Neural progenitor cell (in vitro differentiated cells): ENCODE data around the gene DNAI4. TPM values are rescaled to one million over a fixed set of nuclear protein-coding genes. Genes with fewer than 3 reads are reported as not detected.

ENCODE experiments used
- DNase-seq: peaks from one replicate; pipeline ENCODE4 v3.0.0-alpha.2; 2016; ENCODE audit warnings: low spot score
- H2AFZ ChIP-seq: fragments of 200-600 bp; sonication (generic); replicated peaks from 2 replicates; pipeline ENCODE4 v1.6.1; 2016; ENCODE audit warnings: antibody characterized with exemption
- H3F3A ChIP-seq: fragments of 200-600 bp; sonication (generic); 2 replicates; pipeline ENCODE4 v1.6.1; 2016; ENCODE audit warnings: antibody characterized with exemption, low read depth
- H3K27ac ChIP-seq: fragments of 200-600 bp; sonication (generic); 2 replicates; pipeline ENCODE4 v1.5.1; 2016; ENCODE audit warnings: mild to moderate bottlenecking
- H3K27me3 ChIP-seq: fragments of 200-600 bp; sonication (generic); 2 replicates; pipeline ENCODE4 v1.6.1; 2016; ENCODE audit warnings: mild to moderate bottlenecking, moderate library complexity
- H3K36me3 ChIP-seq: fragments of 200-600 bp; sonication (generic); 2 replicates; pipeline ENCODE4 v1.5.1; 2016
- H3K4me1 ChIP-seq: fragments of 200-600 bp; sonication (generic); 2 replicates; pipeline ENCODE4 v1.6.1; 2016; ENCODE audit warnings: mixed run types
- H3K4me2 ChIP-seq: fragments of 200-600 bp; sonication (generic); 2 replicates; pipeline ENCODE4 v1.6.1; 2016
- H3K4me3 ChIP-seq: fragments of 200-600 bp; sonication (generic); 2 replicates; pipeline ENCODE4 v1.5.1; 2016
- H3K79me2 ChIP-seq: fragments of 200-600 bp; sonication (generic); 2 replicates; pipeline ENCODE4 v1.6.1; 2016; ENCODE audit warnings: low read depth
- H3K9ac ChIP-seq: fragments of 200-600 bp; sonication (generic); 2 replicates; pipeline ENCODE4 v1.6.1; 2016
- H3K9me3 ChIP-seq: fragments of 200-600 bp; sonication (generic); 2 replicates; pipeline ENCODE4 v1.5.1; 2016; ENCODE audit warnings: low read depth
- H4K20me1 ChIP-seq: fragments of 200-600 bp; sonication (generic); 2 replicates; pipeline ENCODE4 v1.6.1; 2016; ENCODE audit warnings: low read depth
- H3K27ac Mint-ChIP-seq: 3 replicates; pipeline ENCODE4 v1.8.0; 2021; ENCODE audit warnings: mixed read lengths
- H3K27me3 Mint-ChIP-seq: 2 replicates; pipeline ENCODE4 v1.8.0; 2022; ENCODE audit warnings: low read depth, mild to moderate bottlenecking, inconsistent platforms, moderate library complexity, mixed read lengths; ENCODE audit not compliant: insufficient read depth
- H3K36me3 Mint-ChIP-seq: 3 replicates; pipeline ENCODE4 v1.8.0; 2021; ENCODE audit warnings: mixed read lengths
- H3K4me1 Mint-ChIP-seq: 3 replicates; pipeline ENCODE4 v1.8.0; 2021; ENCODE audit warnings: mixed read lengths
- H3K4me3 Mint-ChIP-seq: 3 replicates; pipeline ENCODE4 v1.8.0; 2021; ENCODE audit warnings: mild to moderate bottlenecking, moderate library complexity, mixed read lengths
- H3K9me3 Mint-ChIP-seq: 3 replicates; pipeline ENCODE4 v1.8.0; 2020; ENCODE audit warnings: mixed read lengths
- EZH2 ChIP-seq: fragments of 200-600 bp; sonication (generic); IDR thresholded peaks from 2 replicates; pipeline ENCODE4 v1.6.1; 2017; ENCODE audit warnings: antibody characterized with exemption, mild to moderate bottlenecking, moderate library complexity
- EZH2phosphoT487 ChIP-seq: fragments of 200-600 bp; sonication (generic); IDR thresholded peaks from 2 replicates; pipeline ENCODE4 v1.6.1; 2017; ENCODE audit warnings: antibody characterized with exemption
- total RNA-seq: library from RNA; depleted of rRNA; stranded (reverse); fragments of >200 nt; gene quantifications from 2 replicates; pipeline ENCODE4 v1.2.3, GENCODE V29; 2015; ENCODE audit warnings: low replicate concordance
- TF ChIP-seq, protein P1 (sequence below): fragments of 200-600 bp; sonication (generic); IDR thresholded peaks from 2 replicates; pipeline ENCODE4 v1.5.1; 2017; ENCODE audit warnings: antibody characterized with exemption, mild to moderate bottlenecking

DNAI4 gene
- total RNA-seq, 1 donor from 2014 or later, result 3.2 TPM

DNA sequence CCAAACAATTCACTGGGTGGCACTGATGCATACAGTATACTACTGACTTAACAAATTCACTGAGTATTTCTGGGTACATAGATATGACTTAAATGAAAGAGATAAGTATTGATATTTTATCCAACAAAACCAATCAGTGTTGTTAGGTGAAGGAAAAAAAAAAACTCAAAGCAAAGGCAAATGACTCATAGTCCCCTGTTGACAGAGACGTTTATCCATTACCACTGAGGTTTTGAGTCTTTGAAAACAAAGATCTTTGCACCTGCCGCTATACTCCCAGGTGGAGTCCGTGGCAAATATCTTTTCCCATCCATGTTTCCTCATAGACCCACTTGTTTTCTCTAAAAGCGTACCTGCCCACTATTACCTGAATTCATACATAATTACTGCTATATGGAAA is 154.0 kb downstream of the DNAI4 start:
- no peak overlapping the region for H2AFZ ChIP-seq
- no peaks in the 10 kb centered on the region for H3F3A ChIP-seq
- Mint-ChIP-seq H3K4me3 (no peak overlapping the region), H3K9me3 (no peaks in the 10 kb centered on the region), H3K27ac (no peak overlapping the region), H3K27me3 (peaks cover 3% of the 10 kb centered on the region), H3K36me3 (no peaks in the 10 kb centered on the region), H3K4me1 (peaks cover 33% of the 10 kb centered on the region)
- peaks cover 12% of the 10 kb centered on the region for H3K4me1 ChIP-seq
- DNase-seq, result no peak
- H3K9ac ChIP-seq, result no peak overlapping the region
- H4K20me1 ChIP-seq, result no peaks in the 10 kb centered on the region
- no peaks in the 10 kb centered on the region for H3K36me3 ChIP-seq
- no peaks in the 10 kb centered on the region for H3K79me2 ChIP-seq
- no peak overlapping the region for H3K4me2 ChIP-seq
- no peak overlapping the region for H3K4me3 ChIP-seq
- H3K27ac ChIP-seq, result no peak overlapping the region
- no peaks in the 10 kb centered on the region for H3K9me3 ChIP-seq
- no peaks in the 10 kb centered on the region for H3K27me3 ChIP-seq
- TF ChIP-seq EZH2 (no peak), EZH2phosphoT487 (no peak)
- TF ChIP-seq, protein P1, sequence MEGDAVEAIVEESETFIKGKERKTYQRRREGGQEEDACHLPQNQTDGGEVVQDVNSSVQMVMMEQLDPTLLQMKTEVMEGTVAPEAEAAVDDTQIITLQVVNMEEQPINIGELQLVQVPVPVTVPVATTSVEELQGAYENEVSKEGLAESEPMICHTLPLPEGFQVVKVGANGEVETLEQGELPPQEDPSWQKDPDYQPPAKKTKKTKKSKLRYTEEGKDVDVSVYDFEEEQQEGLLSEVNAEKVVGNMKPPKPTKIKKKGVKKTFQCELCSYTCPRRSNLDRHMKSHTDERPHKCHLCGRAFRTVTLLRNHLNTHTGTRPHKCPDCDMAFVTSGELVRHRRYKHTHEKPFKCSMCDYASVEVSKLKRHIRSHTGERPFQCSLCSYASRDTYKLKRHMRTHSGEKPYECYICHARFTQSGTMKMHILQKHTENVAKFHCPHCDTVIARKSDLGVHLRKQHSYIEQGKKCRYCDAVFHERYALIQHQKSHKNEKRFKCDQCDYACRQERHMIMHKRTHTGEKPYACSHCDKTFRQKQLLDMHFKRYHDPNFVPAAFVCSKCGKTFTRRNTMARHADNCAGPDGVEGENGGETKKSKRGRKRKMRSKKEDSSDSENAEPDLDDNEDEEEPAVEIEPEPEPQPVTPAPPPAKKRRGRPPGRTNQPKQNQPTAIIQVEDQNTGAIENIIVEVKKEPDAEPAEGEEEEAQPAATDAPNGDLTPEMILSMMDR, result no peak

DNA sequence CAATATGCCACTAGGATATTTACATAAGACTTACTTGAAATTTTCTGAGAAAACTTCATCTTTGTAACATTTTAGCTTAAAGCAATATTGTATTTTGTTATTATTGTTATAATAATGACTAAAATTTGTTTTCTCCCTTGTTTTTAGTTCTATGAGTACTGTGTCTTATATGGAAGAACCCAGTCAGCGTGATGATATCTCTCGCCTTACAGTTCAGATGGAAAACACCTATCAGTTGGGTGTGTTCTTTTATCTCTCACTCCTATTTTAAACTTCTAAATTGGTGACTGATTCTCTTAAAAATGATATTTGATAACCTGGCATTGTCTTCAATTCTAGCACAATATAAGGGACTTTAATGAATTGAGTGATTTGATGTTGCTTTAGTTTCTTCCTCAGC is 154.4 kb downstream of the DNAI4 start:
- Histone ChIP-seq H3K4me2 (no peak overlapping the region), H3K27me3 (no peaks in the 10 kb centered on the region), H3K9me3 (no peaks in the 10 kb centered on the region), H4K20me1 (no peaks in the 10 kb centered on the region), H3F3A (no peaks in the 10 kb centered on the region), H3K27ac (no peak overlapping the region), H2AFZ (no peak overlapping the region), H3K36me3 (no peaks in the 10 kb centered on the region), H3K4me3 (no peak overlapping the region), H3K4me1 (peaks cover 12% of the 10 kb centered on the region), H3K9ac (no peak overlapping the region), H3K79me2 (no peaks in the 10 kb centered on the region)
- Mint-ChIP-seq H3K4me3 (no peak overlapping the region), H3K27me3 (peaks cover 3% of the 10 kb centered on the region), H3K9me3 (no peaks in the 10 kb centered on the region), H3K27ac (no peak overlapping the region), H3K4me1 (peaks cover 33% of the 10 kb centered on the region), H3K36me3 (no peaks in the 10 kb centered on the region)
- TF ChIP-seq EZH2 (no peak), EZH2phosphoT487 (no peak)
- TF ChIP-seq, protein P1, result no peak
- DNase-seq, result no peak

- Histone ChIP-seq H2AFZ (no peak overlapping the region), H3K9me3 (no peaks in the 10 kb centered on the region), H3K9ac (no peak overlapping the region), H4K20me1 (no peaks in the 10 kb centered on the region), H3K4me1 (peaks cover 12% of the 10 kb centered on the region), H3K4me2 (no peak overlapping the region), H3K27ac (no peak overlapping the region), H3K4me3 (no peak overlapping the region), H3K36me3 (no peaks in the 10 kb centered on the region), H3F3A (no peaks in the 10 kb centered on the region), H3K79me2 (no peaks in the 10 kb centered on the region), H3K27me3 (no peaks in the 10 kb centered on the region)
- H3K27ac Mint-ChIP-seq, result no peak overlapping the region
- H3K9me3 Mint-ChIP-seq, result no peaks in the 10 kb centered on the region
- H3K27me3 Mint-ChIP-seq, result peaks cover 3% of the 10 kb centered on the region
- TF ChIP-seq EZH2 (no peak), EZH2phosphoT487 (no peak)
- TF ChIP-seq, protein P1, result no peak
- peaks cover 33% of the 10 kb centered on the region for H3K4me1 Mint-ChIP-seq
- H3K36me3 Mint-ChIP-seq, result no peaks in the 10 kb centered on the region
- H3K4me3 Mint-ChIP-seq, result no peak overlapping the region
- no peak for DNase-seq
These were observed 155.0 kb downstream of the DNAI4 start for GRCh38 chr1:66769512-66770229.
